Inferior parietal cortex (tissue), 1 donor: ENCODE measurements around the gene PCED1B.
A peak's percentile ranks its signal among the peaks of the same experiment; 100 is the strongest.

Source experiments
- DNase-seq: peaks from one replicate; pipeline ENCODE4 v3.0.0-alpha.2; 2016; ENCODE audit errors: extremely low spot score

PCED1B gene

GRCh38 chr12:47120736-47121135 is 41.3 kb downstream of the PCED1B start:
- no peak for DNase-seq

GRCh38 chr12:47121146-47121545 is 41.7 kb downstream of the PCED1B start:
- no peak for DNase-seq

- DNase-seq, result no peak
These were observed 43.2 kb downstream of the PCED1B start for GRCh38 chr12:47122602-47123001.

- DNase-seq, result no peak
These were observed 44.3 kb downstream of the PCED1B start for GRCh38 chr12:47123730-47124129.

GRCh38 chr12:47124451-47124850 is 45.0 kb downstream of the PCED1B start:
- no peak for DNase-seq

DNA sequence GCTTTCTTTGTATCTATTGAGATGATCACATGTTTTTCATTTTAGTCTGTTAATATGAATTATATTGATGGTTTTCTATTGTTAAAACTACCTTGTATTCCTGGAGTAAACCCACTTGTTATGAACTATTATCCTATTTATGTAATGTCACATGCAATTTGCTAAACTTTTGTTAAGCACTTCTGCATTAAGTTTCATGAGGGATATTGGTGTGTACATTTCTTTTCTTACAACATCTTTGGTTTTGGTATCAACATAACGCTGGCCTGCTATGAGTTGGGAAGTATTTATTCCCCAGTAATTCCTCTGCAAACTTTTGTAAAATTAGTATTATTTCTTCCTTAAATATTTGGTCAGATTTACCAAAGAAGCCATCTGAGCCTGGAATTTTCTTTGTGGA is 46.8 kb downstream of the PCED1B start:
- no peak for DNase-seq

- DNase-seq, result no peak
These were observed 51.6 kb downstream of the PCED1B start for GRCh38 chr12:47131011-47131410.

GRCh38 chr12:47134005-47134404 is 54.6 kb downstream of the PCED1B start:
- no peak for DNase-seq

- no peak for DNase-seq
These were observed 56.2 kb downstream of the PCED1B start for GRCh38 chr12:47135578-47135977.

DNA sequence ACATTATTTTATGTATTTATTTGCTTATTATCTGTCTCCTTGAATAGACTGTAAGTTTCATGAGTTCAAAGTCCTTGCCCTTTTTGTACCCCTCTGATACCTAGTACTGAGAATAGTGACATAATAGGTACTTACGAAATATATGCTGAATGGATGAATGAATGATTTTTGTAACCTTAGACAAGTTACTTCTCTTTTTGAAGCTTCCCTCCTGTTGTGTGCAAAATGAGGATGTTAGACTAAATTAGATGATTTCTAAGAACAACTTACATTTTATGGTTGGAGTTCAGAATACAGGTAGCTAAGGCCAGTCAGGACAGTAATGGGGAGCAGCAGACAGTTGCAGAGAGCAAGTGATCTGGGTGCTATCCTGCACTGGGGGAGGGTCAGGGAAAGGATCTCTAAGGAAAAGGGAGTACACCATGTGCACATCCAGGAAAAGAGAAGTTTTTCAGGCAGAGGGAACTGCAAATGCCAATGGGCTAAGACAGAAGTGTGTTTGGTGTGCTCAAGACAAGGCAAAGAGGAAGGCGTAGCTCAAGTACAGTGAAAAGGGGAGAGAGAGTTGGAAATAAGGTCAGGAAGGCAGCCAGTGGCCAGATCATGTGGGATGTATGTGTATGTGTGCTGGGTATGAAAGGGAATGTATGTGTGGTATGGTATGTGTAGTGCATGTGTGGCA is 59.7 kb downstream of the PCED1B start:
- no peak for DNase-seq

- no peak for DNase-seq
These were observed 62.0 kb downstream of the PCED1B start for GRCh38 chr12:47141459-47141858.

- no peak for DNase-seq
These were observed 65.3 kb downstream of the PCED1B start for GRCh38 chr12:47144769-47145168.

- no peak for DNase-seq
These were observed 65.8 kb downstream of the PCED1B start for GRCh38 chr12:47145188-47145587.

DNA sequence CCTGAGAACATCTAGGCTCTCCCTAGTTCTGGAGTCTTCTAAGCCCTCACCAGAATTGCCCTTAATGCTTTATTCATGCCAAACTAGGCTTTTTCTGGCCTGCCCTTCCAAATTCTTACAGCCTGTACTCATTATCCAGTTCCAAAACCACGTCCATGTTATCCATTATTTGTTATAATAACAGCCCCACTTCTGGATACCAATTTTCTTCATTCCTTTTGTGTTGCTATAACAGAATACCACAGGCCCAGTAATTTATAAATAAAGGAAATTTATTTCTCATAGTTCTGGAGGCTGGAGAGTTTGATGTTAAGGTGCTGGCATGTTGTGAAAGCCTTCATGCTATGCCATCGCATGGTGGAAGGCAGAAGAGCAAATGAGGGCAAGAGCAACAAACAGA is 68.3 kb downstream of the PCED1B start:
- DNase-seq, result no peak

- no peak for DNase-seq
These were observed 69.7 kb downstream of the PCED1B start for GRCh38 chr12:47149146-47149545.

DNA sequence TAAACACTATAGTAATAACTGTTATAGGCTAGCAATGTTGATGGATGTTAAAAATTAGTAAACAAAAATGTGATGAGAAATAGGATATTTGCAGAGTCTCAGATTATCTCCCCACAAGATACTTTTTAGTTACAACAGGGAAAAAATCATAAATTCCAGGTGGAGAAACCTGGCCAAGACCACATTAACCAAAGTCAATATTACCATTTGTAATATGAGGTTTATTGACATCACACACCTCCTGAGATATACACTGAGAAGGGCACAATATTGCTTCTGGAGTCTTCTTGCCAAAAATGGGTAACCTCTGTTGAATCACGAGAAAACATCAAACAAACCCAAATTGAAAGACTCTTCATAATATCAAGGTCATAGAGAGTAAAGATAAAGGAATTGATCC is 72.7 kb downstream of the PCED1B start:
- no peak for DNase-seq

DNA sequence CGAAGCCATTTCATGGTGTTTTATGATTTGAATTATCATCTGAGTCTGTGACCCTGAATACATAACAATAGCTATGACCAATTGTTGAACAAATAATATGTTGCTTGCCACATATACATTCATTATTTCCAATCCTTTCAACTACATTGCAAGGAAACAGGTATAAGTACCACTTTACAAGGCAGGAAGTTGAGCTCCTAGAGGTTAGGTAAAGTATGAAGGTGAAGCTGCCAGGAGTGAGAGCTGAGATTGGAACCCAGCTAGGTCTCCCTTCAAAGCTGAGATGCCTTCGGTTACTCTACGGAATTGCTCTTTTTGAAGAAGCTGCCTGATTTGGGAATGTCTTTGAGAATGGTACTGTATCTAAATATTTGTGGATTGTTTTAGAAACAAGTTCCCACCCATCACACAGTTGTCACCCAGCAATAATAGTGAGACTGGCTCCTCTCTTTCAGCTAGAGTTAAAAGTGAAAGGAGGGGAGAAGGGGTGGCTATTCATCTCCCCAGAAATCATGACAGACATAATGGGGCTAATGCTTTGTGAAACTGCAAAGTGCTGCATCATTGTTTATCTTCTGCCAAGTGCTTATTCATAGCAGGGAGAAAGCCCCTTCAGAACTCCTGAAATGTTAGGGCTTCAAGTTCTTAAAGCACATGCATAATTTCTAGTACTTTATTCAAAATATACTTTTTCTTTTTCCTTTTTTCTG is 76.2 kb downstream of the PCED1B start:
- DNase-seq, result peak; percentile 7

DNA sequence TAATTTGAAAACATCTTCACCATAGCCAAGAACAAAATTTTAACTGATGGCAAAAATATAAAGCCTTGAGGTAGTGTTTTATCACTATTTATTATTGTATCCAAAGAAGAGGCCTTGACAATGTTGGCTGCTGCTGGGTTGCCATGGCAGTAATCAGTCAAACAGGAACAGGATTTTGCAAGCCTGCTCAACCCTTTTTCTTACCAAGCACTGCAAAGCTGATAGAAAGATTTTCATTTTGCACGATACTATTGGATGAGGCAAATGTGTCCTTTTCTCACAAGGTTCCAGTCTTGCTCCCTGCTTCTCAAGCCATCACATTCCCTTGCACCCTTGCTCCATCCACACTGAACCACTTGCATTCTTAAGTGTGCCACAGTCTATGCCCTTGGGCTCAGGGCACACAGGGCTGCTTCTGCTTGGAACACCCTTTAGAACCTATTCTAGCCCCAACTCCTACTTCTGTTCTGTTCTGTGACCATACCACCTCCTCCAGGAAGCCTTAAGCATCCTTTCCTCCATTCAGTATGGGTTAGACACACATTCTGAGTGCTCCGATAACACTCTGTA is 76.8 kb downstream of the PCED1B start:
- peak; percentile 11 for DNase-seq

DNA sequence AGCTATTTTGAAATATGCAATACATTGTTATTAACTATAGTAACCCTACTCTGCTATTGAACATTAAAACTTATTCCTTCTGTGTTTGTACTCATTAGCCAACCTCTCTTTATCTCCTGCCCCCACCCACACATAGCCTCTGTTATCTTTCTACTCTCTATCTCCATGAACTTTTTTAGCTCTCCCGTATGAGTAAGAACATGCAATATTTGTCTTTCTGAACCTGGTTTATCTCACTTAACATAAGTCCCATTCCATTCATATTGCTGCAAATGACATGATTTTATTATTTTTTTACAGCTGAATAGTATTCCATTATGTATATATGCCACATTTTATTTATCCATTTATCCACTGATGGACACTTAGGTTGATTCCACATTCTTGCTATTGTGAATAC is 79.4 kb downstream of the PCED1B start:
- DNase-seq, result no peak

GRCh38 chr12:47159348-47159747 is 79.9 kb downstream of the PCED1B start:
- DNase-seq, result no peak

DNA sequence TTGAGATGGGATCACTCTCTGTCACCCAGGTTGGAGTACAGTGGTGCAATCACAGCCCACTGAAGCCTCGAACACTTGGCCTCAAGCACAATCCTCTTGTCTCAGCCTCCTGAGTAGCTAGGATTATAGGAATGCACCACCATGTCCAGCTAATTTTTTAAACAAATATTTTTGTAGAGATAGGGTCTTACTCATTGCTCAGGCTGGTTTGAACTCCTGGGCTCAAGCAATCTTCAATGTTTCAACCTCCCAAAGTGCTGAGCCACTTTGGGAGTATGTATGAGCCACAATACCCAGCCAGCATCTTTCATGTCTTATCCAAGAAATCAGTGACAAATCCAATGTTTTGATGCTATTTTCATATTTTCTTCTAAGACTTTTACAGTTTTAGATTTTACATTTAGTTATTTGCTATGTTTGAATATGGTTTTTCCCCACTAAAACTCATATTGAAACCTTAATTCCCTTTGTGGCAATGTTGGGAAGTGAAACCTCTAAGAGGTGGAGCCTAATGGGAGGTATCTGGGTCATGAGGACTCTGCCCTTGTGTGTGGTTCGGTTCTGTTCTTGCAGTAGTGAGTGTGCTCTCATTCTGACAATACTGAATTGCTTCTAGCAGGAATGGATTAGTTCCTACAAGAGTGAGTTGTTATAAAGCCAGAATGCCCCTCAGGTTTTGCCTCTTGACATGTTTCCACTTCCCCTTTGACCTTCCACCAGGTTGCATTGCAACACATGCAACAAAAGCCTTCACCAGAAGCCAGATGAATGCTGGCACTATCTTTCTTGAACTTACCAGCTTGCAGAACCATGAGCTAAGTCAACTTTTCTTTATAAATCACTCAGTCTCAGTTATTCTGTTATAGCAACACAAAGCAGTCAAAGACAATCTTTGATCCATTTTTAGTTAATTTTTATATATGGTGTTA is 81.2 kb downstream of the PCED1B start:
- DNase-seq, result no peak

DNA sequence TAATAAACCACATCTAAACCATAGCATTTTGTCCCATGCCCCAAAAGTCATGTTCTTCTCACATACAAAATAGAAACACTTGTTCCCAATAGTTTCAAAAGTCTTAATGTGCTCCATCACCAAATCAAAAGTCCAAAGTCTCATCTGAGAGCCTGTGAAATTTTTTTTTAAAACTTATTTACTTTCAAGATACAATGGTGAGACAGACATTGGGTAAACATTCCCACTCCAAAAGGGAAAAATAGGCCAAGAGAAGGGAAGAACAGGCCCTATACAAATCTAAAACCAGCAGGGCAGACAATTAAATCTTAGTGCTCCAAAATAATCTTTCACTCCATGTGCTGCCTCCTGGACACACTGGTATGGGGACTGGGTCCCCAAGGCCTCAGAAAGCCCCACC is 84.7 kb downstream of the PCED1B start:
- no peak for DNase-seq
